H1 (cell line): Measurements from ENCODE around the gene PDX1. TPM values are rescaled to one million over a fixed set of nuclear protein-coding genes. Genes with fewer than 3 reads are reported as not detected.

ENCODE experiments used
- CTCF ChIA-PET: fragments of 300-600 bp; sonication (Branson Sonifier 250); formaldehyde crosslinking; loops from one replicate; lab custom pipeline; 2021; ENCODE audit not compliant: partially characterized antibody; lab: Charles Lee
- POLR2A ChIA-PET: fragments of 300-600 bp; sonication (Branson Sonifier 250); formaldehyde crosslinking; loops from one replicate; lab custom pipeline; 2021; ENCODE audit warnings: inconsistent platforms; ENCODE audit not compliant: partially characterized antibody; lab: Charles Lee
- DNase-seq, 2 experiments: peaks; one replicate each; pipeline versions ENCODE4 v3.0.0 to v3.0.0-alpha.2; 2010 to 2022; ENCODE audit warnings: low spot score in 2 of 2, low read depth in 1 of 2, mixed read lengths in 1 of 2
- FAIRE-seq: peaks from 2 replicates; lab custom pipeline; 2011; peaks lifted over from hg19 to GRCh38; lab: Jason Lieb, UNC
- H2AFZ ChIP-seq: 2 replicates; pipeline ENCODE4 v1.8.1; 2012; ENCODE audit warnings: low read length, inconsistent platforms
- H2AK5ac ChIP-seq: 2 replicates; pipeline ENCODE4 v1.6.1; 2013; ENCODE audit warnings: low read depth, low read length
- H2BK120ac ChIP-seq: replicated peaks from 2 replicates; pipeline ENCODE3; 2013; ENCODE audit warnings: low read depth, low read length, inconsistent platforms
- H2BK12ac ChIP-seq: 2 replicates; pipeline ENCODE4 v1.6.1; 2013; ENCODE audit warnings: low read depth, low read length
- H2BK15ac ChIP-seq: 2 replicates; pipeline ENCODE4 v1.6.1; 2013; ENCODE audit warnings: low read length
- H2BK20ac ChIP-seq: 2 replicates; pipeline ENCODE4 v1.6.1; 2013; ENCODE audit warnings: low read length
- H2BK5ac ChIP-seq: 2 replicates; pipeline ENCODE4 v1.6.1; 2013; ENCODE audit warnings: low read depth, low read length
- H3K14ac ChIP-seq: 2 replicates; pipeline ENCODE4 v1.6.1; 2013; ENCODE audit warnings: inconsistent platforms; ENCODE audit not compliant: insufficient read length
- H3K18ac ChIP-seq: 2 replicates; pipeline ENCODE4 v1.6.1; 2013; ENCODE audit warnings: low read length; ENCODE audit errors: extremely low read depth
- H3K23ac ChIP-seq: 2 replicates; pipeline ENCODE4 v1.6.1; 2013; ENCODE audit warnings: inconsistent platforms; ENCODE audit not compliant: insufficient read length
- H3K23me2 ChIP-seq: 2 replicates; pipeline ENCODE4 v1.6.1; 2013; ENCODE audit warnings: low read depth, low read length
- H3K27ac ChIP-seq: 2 replicates; pipeline ENCODE4 v1.6.1; 2011; ENCODE audit warnings: low read depth, low read length, inconsistent platforms
- H3K27me3 ChIP-seq, 4 experiments: replicated peaks in 1 of 4; 1 replicate in 1 of 4; 2 replicates in 3 of 4; pipeline versions ENCODE4 v1.6.1 to v1.8.1; 2011 to 2013; ENCODE audit warnings: low read length in 3 of 4, mild to moderate bottlenecking in 3 of 4, inconsistent platforms in 2 of 4, mixed read lengths in 2 of 4, moderate library complexity in 1 of 4; ENCODE audit not compliant: control insufficient read depth in 3 of 4, insufficient read depth in 3 of 4; ENCODE audit errors: extremely low read depth in 1 of 4
- H3K36me3 ChIP-seq, 4 experiments: 2 replicates each; pipeline versions ENCODE4 v1.6.1 to v1.8.1; 2011 to 2013; ENCODE audit warnings: mild to moderate bottlenecking in 4 of 4, low read length in 3 of 4, moderate library complexity in 2 of 4, control low read depth in 1 of 4, inconsistent platforms in 1 of 4; ENCODE audit not compliant: insufficient read depth in 4 of 4, control insufficient read depth in 2 of 4
- H3K4ac ChIP-seq: replicated peaks from 2 replicates; pipeline ENCODE3; 2013; ENCODE audit warnings: low read length, low read depth, mixed read lengths, inconsistent platforms; ENCODE audit not compliant: insufficient read length
- H3K4me1 ChIP-seq, 4 experiments: replicated peaks in 1 of 4; 1 replicate in 1 of 4; 2 replicates in 3 of 4; pipeline versions ENCODE4 v1.6.1 to v1.8.1; 2011 to 2013; ENCODE audit warnings: low read length in 3 of 4, inconsistent platforms in 2 of 4, mixed read lengths in 1 of 4; ENCODE audit not compliant: insufficient read depth in 4 of 4, control insufficient read depth in 3 of 4
- H3K4me2 ChIP-seq, 2 experiments: 2 replicates each; pipeline versions ENCODE4 v1.6.1 to v1.8.1; 2011 to 2013; ENCODE audit warnings: low read depth in 2 of 2, low read length in 2 of 2, control low read depth in 1 of 2, inconsistent platforms in 1 of 2, mild to moderate bottlenecking in 1 of 2; ENCODE audit not compliant: insufficient read depth in 1 of 2
- H3K4me3 ChIP-seq, 4 experiments: fragments of 200-600, 300-600 bp in 1 of 4; sonication (generic), shearing (Covaris generic), sonication (Bioruptor Twin) in 1 of 4; 2 replicates each; pipeline versions ENCODE4 v1.5.1 to v1.8.1; 2011 to 2016; ENCODE audit warnings: low read length in 4 of 4, low read depth in 3 of 4, control low read depth in 2 of 4, inconsistent platforms in 2 of 4, mild to moderate bottlenecking in 2 of 4, mixed read lengths in 1 of 4, moderate library complexity in 1 of 4; ENCODE audit not compliant: insufficient read depth in 2 of 4; ENCODE audit errors: extremely low read depth in 1 of 4
- H3K56ac ChIP-seq: replicated peaks from 2 replicates; pipeline ENCODE3; 2013; ENCODE audit warnings: low read depth, mild to moderate bottlenecking, mixed read lengths, low read length, inconsistent platforms; ENCODE audit not compliant: insufficient read length
- H3K79me1 ChIP-seq: 2 replicates; pipeline ENCODE4 v1.6.1; 2013; ENCODE audit warnings: low read depth, low read length, control low read depth
- H3K79me2 ChIP-seq, 2 experiments: 2 replicates each; pipeline versions ENCODE4 v1.6.1 to v1.8.1; 2012 to 2013; ENCODE audit warnings: low read length in 2 of 2, mild to moderate bottlenecking in 2 of 2, inconsistent platforms in 1 of 2; ENCODE audit not compliant: insufficient read depth in 2 of 2, control insufficient read depth in 1 of 2
- H3K9ac ChIP-seq, 4 experiments: replicated peaks in 1 of 4; 1 replicate in 1 of 4; 2 replicates in 3 of 4; pipeline versions ENCODE4 v1.6.1 to v1.8.1; 2011 to 2013; ENCODE audit warnings: low read depth in 3 of 4, low read length in 3 of 4, control low read depth in 2 of 4, mild to moderate bottlenecking in 2 of 4, moderate library complexity in 2 of 4, inconsistent platforms in 1 of 4; ENCODE audit errors: extremely low read depth in 1 of 4
- H3K9me3 ChIP-seq, 2 experiments: 2 replicates each; pipeline versions ENCODE4 v1.6.1 to v1.8.1; 2012 to 2013; ENCODE audit warnings: mild to moderate bottlenecking in 2 of 2, moderate library complexity in 2 of 2, control low read depth in 1 of 2, inconsistent platforms in 1 of 2, low read depth in 1 of 2, low read length in 1 of 2, mixed read lengths in 1 of 2; ENCODE audit not compliant: insufficient read depth in 2 of 2
- H4K20me1 ChIP-seq, 2 experiments: replicated peaks in 1 of 2; 2 replicates each; pipeline versions ENCODE3 to v1.8.1; 2011 to 2013; ENCODE audit warnings: inconsistent platforms in 2 of 2, low read length in 2 of 2, mild to moderate bottlenecking in 1 of 2; ENCODE audit not compliant: insufficient read depth in 2 of 2, control insufficient read depth in 1 of 2
- H4K5ac ChIP-seq: 2 replicates; pipeline ENCODE4 v1.6.1; 2013; ENCODE audit warnings: low read length, low read depth, mixed read lengths, inconsistent platforms; ENCODE audit not compliant: insufficient read length
- H4K8ac ChIP-seq: 2 replicates; pipeline ENCODE4 v1.8.0; 2013; ENCODE audit warnings: mild to moderate bottlenecking, moderate library complexity, low read length, inconsistent platforms; ENCODE audit not compliant: insufficient read depth; ENCODE audit errors: extremely low read depth
- H4K91ac ChIP-seq: replicated peaks from 2 replicates; pipeline ENCODE3; 2013; ENCODE audit warnings: low read length, mixed read lengths, inconsistent platforms; ENCODE audit not compliant: insufficient read length
- CBX8 ChIP-seq: fragments of 300-800, 300-1000 bp; sonication (generic); IDR thresholded peaks from 2 replicates; pipeline ENCODE4 v1.7.1; 2016; ENCODE audit warnings: low read depth, low read length, borderline replicate concordance
- CHD1 ChIP-seq: IDR thresholded peaks from 2 replicates; pipeline ENCODE4 v1.6.1; 2012; ENCODE audit warnings: low read depth, low read length, improper control_type of control experiment
- HDAC2 ChIP-seq, 2 experiments: fragments of 300-600 bp in 1 of 2; sonication (generic) in 1 of 2; IDR thresholded peaks; 2 replicates each; pipeline ENCODE4 v1.6.1; 2011 to 2012; ENCODE audit warnings: low read depth in 2 of 2, low read length in 2 of 2, mild to moderate bottlenecking in 2 of 2, moderate library complexity in 2 of 2, borderline replicate concordance in 1 of 2, inconsistent platforms in 1 of 2
- JUN ChIP-seq: IDR thresholded peaks from 2 replicates; pipeline ENCODE4 v1.6.1; 2011; ENCODE audit warnings: low read depth, mild to moderate bottlenecking, improper control_type of control experiment, low read length
- MAFK ChIP-seq: IDR thresholded peaks from 2 replicates; pipeline ENCODE4 v1.6.1; 2012; ENCODE audit warnings: low read depth, mild to moderate bottlenecking, improper control_type of control experiment, low read length
- NANOG ChIP-seq: IDR thresholded peaks from 2 replicates; pipeline ENCODE4 v1.6.1; 2011; ENCODE audit warnings: low read length, low read depth, mild to moderate bottlenecking, inconsistent platforms; ENCODE audit not compliant: insufficient read depth, poor library complexity, severe bottlenecking
- polyA plus RNA-seq, 7 experiments: library from polyadenylated mRNA; depleted of rRNA in 3 of 7; stranded (reverse) in 5 of 7; unstranded in 2 of 7; fragments of >200 nt in 5 of 7; fragments of 200-250 nt in 2 of 7; gene quantifications; 1 replicate in 5 of 7; 2 replicates in 1 of 7; 4 replicates in 1 of 7; pipeline versions ENCODE4 v1.2.1 to v1.2.3, GENCODE V29; 2011 to 2013; ENCODE audit warnings: missing spikeins in 2 of 7, mixed read lengths in 2 of 7
- total RNA-seq: library from RNA; stranded (reverse); fragmentation: NEBNext Ultra II Directional; extraction: Animal tissue kit (Norgen Biotek cat#: 25700); gene quantifications from 2 replicates; pipeline ENCODE4 v1.2.1, GENCODE V29; 2021
- TF ChIP-seq, protein P1 (sequence below), 3 experiments: IDR thresholded peaks; 1 replicate in 2 of 3; 2 replicates in 1 of 3; pipeline versions ENCODE4 v1.5.1 to v1.6.1; 2011; ENCODE audit warnings: low read length in 3 of 3, mild to moderate bottlenecking in 3 of 3, inconsistent platforms in 2 of 3, low read depth in 1 of 3, moderate library complexity in 1 of 3; ENCODE audit not compliant: insufficient read depth in 1 of 3; ENCODE audit errors: control extremely low read depth in 1 of 3

Gene PDX1
- total and polyA plus RNA-seq, 2 of the 8 experiments (the other 6 are each of a cell fraction or from before 2014, with no cell fraction given) = not detected

DNA sequence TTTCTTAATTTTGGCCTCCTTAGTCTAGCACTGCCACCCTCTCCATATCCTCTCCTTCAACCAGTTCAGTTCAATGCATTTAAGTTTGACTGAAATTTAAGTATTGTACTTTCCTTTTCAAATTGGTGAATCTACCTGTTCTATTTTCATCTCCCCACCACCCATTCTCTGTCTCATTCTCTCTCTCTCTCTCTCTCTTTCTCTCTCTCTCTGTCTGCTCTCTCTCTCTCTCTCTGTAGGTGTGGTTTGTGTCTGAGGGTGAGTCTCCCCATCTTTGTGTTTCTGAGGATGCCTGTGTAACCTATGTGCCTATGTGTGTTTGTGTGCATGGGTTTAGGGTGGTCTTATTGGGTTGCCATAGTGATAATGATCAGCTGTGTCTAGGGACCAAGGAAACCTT lies 10.1 kb downstream of the PDX1 start:
- Histone ChIP-seq H4K5ac (no peak overlapping the region), H3K14ac (no peak overlapping the region), H3K4me1 (peaks cover 0 to 11% (median 8%) of the 10 kb centered on the region in 4 experiments; a peak in 4 of 7 replicates), H3K27ac (no peak overlapping the region), H2BK20ac (no peak overlapping the region), H3K4me2 (no peak overlapping the region; a peak in 1 of 4 replicates), H3K36me3 (peaks cover 0 to 3% (median 0%) of the 10 kb centered on the region in 4 experiments; a peak in 1 of 8 replicates), H3K79me2 (no peaks in the 10 kb centered on the region), H3K23me2 (no peaks in the 10 kb centered on the region), H3K9ac (no peak overlapping the region), H3K4me3 (no peak overlapping the region), H3K23ac (no peak overlapping the region), H2BK15ac (no peak overlapping the region), H3K56ac (peak overlapping the region; percentile 33), H3K18ac (no peak overlapping the region), H3K9me3 (no peaks in the 10 kb centered on the region), H4K8ac (no peak overlapping the region), H3K4ac (no peak overlapping the region), H4K20me1 (peaks cover 19 to 36% of the 10 kb centered on the region in 2 experiments), H4K91ac (no peak overlapping the region), H3K79me1 (no peaks in the 10 kb centered on the region), H3K27me3 (peaks cover 71 to 91% (median 84%) of the 10 kb centered on the region in 4 experiments), H2BK5ac (no peak overlapping the region), H2AK5ac (no peak overlapping the region), H2BK12ac (no peak overlapping the region), H2AFZ (no peak overlapping the region), H2BK120ac (no peak overlapping the region)
- POLR2A ChIA-PET = no interaction called here
- CTCF ChIA-PET = interaction anchor here (0.6 to 3.0 kb wide), 8 partner anchors 24 to 570 kb away, joined by 3 to 13 read pairs (median 3); no protein-coding TSS in a partner anchor
- TF ChIP-seq CBX8 (0 out of 2 replicates have a peak, but pooled peaks have one; percentile 39), JUN (no peak), MAFK (no peak), NANOG (no peak), HDAC2 (IDR thresholded peaks at IDR 0.05; ENCODE audit: borderline replicate concordance in 1 of 2, low read depth in 2 of 2, low read length in 2 of 2) (no peak), CHD1 (no peak)
- TF ChIP-seq, protein P1, sequence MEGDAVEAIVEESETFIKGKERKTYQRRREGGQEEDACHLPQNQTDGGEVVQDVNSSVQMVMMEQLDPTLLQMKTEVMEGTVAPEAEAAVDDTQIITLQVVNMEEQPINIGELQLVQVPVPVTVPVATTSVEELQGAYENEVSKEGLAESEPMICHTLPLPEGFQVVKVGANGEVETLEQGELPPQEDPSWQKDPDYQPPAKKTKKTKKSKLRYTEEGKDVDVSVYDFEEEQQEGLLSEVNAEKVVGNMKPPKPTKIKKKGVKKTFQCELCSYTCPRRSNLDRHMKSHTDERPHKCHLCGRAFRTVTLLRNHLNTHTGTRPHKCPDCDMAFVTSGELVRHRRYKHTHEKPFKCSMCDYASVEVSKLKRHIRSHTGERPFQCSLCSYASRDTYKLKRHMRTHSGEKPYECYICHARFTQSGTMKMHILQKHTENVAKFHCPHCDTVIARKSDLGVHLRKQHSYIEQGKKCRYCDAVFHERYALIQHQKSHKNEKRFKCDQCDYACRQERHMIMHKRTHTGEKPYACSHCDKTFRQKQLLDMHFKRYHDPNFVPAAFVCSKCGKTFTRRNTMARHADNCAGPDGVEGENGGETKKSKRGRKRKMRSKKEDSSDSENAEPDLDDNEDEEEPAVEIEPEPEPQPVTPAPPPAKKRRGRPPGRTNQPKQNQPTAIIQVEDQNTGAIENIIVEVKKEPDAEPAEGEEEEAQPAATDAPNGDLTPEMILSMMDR (IDR thresholded peaks at IDR 0.05; ENCODE audit: control extremely low read depth in 1 of 3, insufficient read depth in 1 of 3, low read depth in 1 of 3, low read length in 3 of 3) = no peak
- FAIRE-seq (no peak), DNase-seq (no peak)
